Neural cell (in vitro differentiated cells): ENCODE measurements around the gene KRT6C. TPM values are rescaled to one million over a fixed set of nuclear protein-coding genes. Genes with fewer than 3 reads are reported as not detected.
"Not testable (repeated sequence)": the region's sequence is repeated elsewhere in the genome, so short reads cannot be mapped to it uniquely, and the experiment has no call there.

ENCODE experiments used
- H2AFZ ChIP-seq: fragments of 200-600, 300-800 bp; sonication (generic), shearing (Covaris generic); 2 replicates; pipeline ENCODE4 v1.6.0; 2014; ENCODE audit warnings: low read depth, mild to moderate bottlenecking, antibody characterized with exemption, low read length, moderate library complexity
- H3F3A ChIP-seq: fragments of 200-600 bp; shearing (Covaris generic); 2 replicates; pipeline ENCODE4 v1.6.1; 2016; ENCODE audit warnings: mild to moderate bottlenecking, moderate library complexity, mixed read lengths, antibody characterized with exemption, low read length; ENCODE audit not compliant: insufficient read depth, poor library complexity, severe bottlenecking
- H3K27ac ChIP-seq: fragments of 200-600, 300-800 bp; sonication (generic), shearing (Covaris generic); 2 replicates; pipeline ENCODE4 v1.5.1; 2014; ENCODE audit warnings: mild to moderate bottlenecking, low read length, moderate library complexity
- H3K27me3 ChIP-seq: fragments of 300-800, 200-600 bp; sonication (generic), shearing (Covaris generic); 2 replicates; pipeline ENCODE4 v1.6.0; 2014; ENCODE audit warnings: mild to moderate bottlenecking, low read depth, low read length, moderate library complexity; ENCODE audit not compliant: insufficient read depth
- H3K36me3 ChIP-seq: fragments of 300-800, 200-600 bp; sonication (generic), shearing (Covaris generic); 2 replicates; pipeline ENCODE4 v1.5.1; 2014; ENCODE audit warnings: mild to moderate bottlenecking, antibody characterized with exemption, low read length, moderate library complexity; ENCODE audit not compliant: insufficient read depth
- H3K4me2 ChIP-seq: fragments of 300-800, 200-600 bp; sonication (generic), shearing (Covaris generic); 2 replicates; pipeline ENCODE4 v1.6.0; 2014; ENCODE audit warnings: mild to moderate bottlenecking, low read length
- H3K4me3 ChIP-seq: fragments of 300-800, 200-600 bp; sonication (generic), shearing (Covaris generic); 2 replicates; pipeline ENCODE4 v1.5.1; 2014; ENCODE audit warnings: mild to moderate bottlenecking, low read length, moderate library complexity
- H3K79me2 ChIP-seq: fragments of 200-600 bp; shearing (Covaris generic); replicated peaks from 2 replicates; pipeline ENCODE4 v1.6.0; 2014; ENCODE audit warnings: mild to moderate bottlenecking, low read length, moderate library complexity; ENCODE audit not compliant: insufficient read depth
- H3K9ac ChIP-seq: fragments of 300-800, 200-600 bp; sonication (generic), shearing (Covaris generic); 2 replicates; pipeline ENCODE4 v1.6.1; 2016; ENCODE audit warnings: mild to moderate bottlenecking, low read length, mixed read lengths
- H3K9me2 ChIP-seq: fragments of 200-600 bp; shearing (Covaris generic); 2 replicates; pipeline ENCODE4 v1.6.1; 2016; ENCODE audit warnings: mild to moderate bottlenecking, low read length, mixed read lengths; ENCODE audit not compliant: insufficient read depth
- H3K9me3 ChIP-seq: fragments of 200-600, 300-800 bp; sonication (generic), shearing (Covaris generic); 2 replicates; pipeline ENCODE4 v1.6.1; 2016; ENCODE audit warnings: mild to moderate bottlenecking, mixed run types, low read length, moderate library complexity, mixed read lengths
- H4K20me1 ChIP-seq: fragments of 200-600 bp; shearing (Covaris generic); 2 replicates; pipeline ENCODE4 v1.6.1; 2016; ENCODE audit warnings: mild to moderate bottlenecking, mixed run types; ENCODE audit not compliant: insufficient read depth
- CTCF ChIP-seq: fragments of 450-650 bp; IDR thresholded peaks from 2 replicates; pipeline ENCODE4 v1.5.1; 2014; ENCODE audit warnings: antibody characterized with exemption, mild to moderate bottlenecking, moderate library complexity; ENCODE audit not compliant: poor library complexity, severe bottlenecking
- EP300 ChIP-seq: fragments of 450-650 bp; conservative IDR thresholded peaks from 2 replicates; pipeline ENCODE4 v1.6.1; 2014; ENCODE audit warnings: antibody characterized with exemption, mild to moderate bottlenecking, moderate library complexity; ENCODE audit not compliant: poor library complexity, severe bottlenecking
- EZH2 ChIP-seq: fragments of 200-600, 300-800 bp; shearing (Covaris generic), sonication (generic); IDR thresholded peaks from 2 replicates; pipeline ENCODE4 v1.6.1; 2014; ENCODE audit warnings: antibody characterized with exemption, low read length, borderline replicate concordance, mild to moderate bottlenecking; ENCODE audit not compliant: insufficient read depth, poor library complexity, severe bottlenecking
- MXI1 ChIP-seq: fragments of 450-650 bp; conservative IDR thresholded peaks from 2 replicates; pipeline ENCODE4 v1.6.1; 2014; ENCODE audit warnings: antibody characterized with exemption, mild to moderate bottlenecking; ENCODE audit not compliant: poor library complexity, severe bottlenecking
- POLR2AphosphoS5 ChIP-seq: IDR thresholded peaks from 2 replicates; pipeline ENCODE4 v1.6.1; 2012
- RAD21 ChIP-seq: fragments of 450-650 bp; conservative IDR thresholded peaks from 2 replicates; pipeline ENCODE4 v1.6.1; 2014; ENCODE audit warnings: antibody characterized with exemption, mild to moderate bottlenecking, moderate library complexity
- SMC3 ChIP-seq: fragments of 450-650 bp; conservative IDR thresholded peaks from 2 replicates; pipeline ENCODE4 v1.6.1; 2014; ENCODE audit warnings: antibody characterized with exemption, mild to moderate bottlenecking, moderate library complexity; ENCODE audit not compliant: poor library complexity
- TAF1 ChIP-seq: IDR thresholded peaks from 2 replicates; pipeline ENCODE4 v1.6.1; 2012; ENCODE audit warnings: low read depth
- polyA plus RNA-seq: library from polyadenylated mRNA; depleted of rRNA; stranded (reverse); fragments of >200 nt; gene quantifications from 2 replicates; pipeline ENCODE4 v1.2.3, GENCODE V29; 2014
- TF ChIP-seq, protein P1 (sequence below): IDR thresholded peaks from 2 replicates; pipeline ENCODE4 v1.6.1; 2012; ENCODE audit warnings: borderline replicate concordance

The KRT6C gene
- polyA plus RNA-seq, 1 donor from 2014 or later: not detected

GRCh38 chr12:52502877-52503276 is 29.3 kb upstream of the KRT6C start:
- Histone ChIP-seq H2AFZ (no peak overlapping the region), H3K36me3 (no peaks in the 10 kb centered on the region), H3K27ac (no peak overlapping the region), H3K79me2 (no peaks in the 10 kb centered on the region), H3K9me3 (no peaks in the 10 kb centered on the region), H3K27me3 (no peaks in the 10 kb centered on the region), H3K9ac (no peak overlapping the region), H4K20me1 (no peaks in the 10 kb centered on the region), H3K4me2 (no peak overlapping the region), H3K9me2 (no peaks in the 10 kb centered on the region), H3F3A (no peaks in the 10 kb centered on the region), H3K4me3 (no peak overlapping the region)
- TF ChIP-seq EP300: no peak
- no peak for TF ChIP-seq TAF1
- TF ChIP-seq, protein P1, sequence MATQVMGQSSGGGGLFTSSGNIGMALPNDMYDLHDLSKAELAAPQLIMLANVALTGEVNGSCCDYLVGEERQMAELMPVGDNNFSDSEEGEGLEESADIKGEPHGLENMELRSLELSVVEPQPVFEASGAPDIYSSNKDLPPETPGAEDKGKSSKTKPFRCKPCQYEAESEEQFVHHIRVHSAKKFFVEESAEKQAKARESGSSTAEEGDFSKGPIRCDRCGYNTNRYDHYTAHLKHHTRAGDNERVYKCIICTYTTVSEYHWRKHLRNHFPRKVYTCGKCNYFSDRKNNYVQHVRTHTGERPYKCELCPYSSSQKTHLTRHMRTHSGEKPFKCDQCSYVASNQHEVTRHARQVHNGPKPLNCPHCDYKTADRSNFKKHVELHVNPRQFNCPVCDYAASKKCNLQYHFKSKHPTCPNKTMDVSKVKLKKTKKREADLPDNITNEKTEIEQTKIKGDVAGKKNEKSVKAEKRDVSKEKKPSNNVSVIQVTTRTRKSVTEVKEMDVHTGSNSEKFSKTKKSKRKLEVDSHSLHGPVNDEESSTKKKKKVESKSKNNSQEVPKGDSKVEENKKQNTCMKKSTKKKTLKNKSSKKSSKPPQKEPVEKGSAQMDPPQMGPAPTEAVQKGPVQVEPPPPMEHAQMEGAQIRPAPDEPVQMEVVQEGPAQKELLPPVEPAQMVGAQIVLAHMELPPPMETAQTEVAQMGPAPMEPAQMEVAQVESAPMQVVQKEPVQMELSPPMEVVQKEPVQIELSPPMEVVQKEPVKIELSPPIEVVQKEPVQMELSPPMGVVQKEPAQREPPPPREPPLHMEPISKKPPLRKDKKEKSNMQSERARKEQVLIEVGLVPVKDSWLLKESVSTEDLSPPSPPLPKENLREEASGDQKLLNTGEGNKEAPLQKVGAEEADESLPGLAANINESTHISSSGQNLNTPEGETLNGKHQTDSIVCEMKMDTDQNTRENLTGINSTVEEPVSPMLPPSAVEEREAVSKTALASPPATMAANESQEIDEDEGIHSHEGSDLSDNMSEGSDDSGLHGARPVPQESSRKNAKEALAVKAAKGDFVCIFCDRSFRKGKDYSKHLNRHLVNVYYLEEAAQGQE: no peak
- no peak for TF ChIP-seq EZH2
- no peak for TF ChIP-seq CTCF
- no peak for TF ChIP-seq MXI1
- no peak for TF ChIP-seq RAD21
- TF ChIP-seq SMC3: no peak

GRCh38 chr12:52501490-52501889 is 27.9 kb upstream of the KRT6C start:
- no peaks in the 10 kb centered on the region for H3F3A ChIP-seq
- no peaks in the 10 kb centered on the region for H4K20me1 ChIP-seq
- TF ChIP-seq RAD21 (no peak), CTCF (no peak), EP300 (no peak), TAF1 (no peak), POLR2AphosphoS5 (no peak), EZH2 (no peak), SMC3 (no peak), MXI1 (no peak)
- TF ChIP-seq, protein P1: no peak
- no peak overlapping the region for H3K27ac ChIP-seq
- no peaks in the 10 kb centered on the region for H3K27me3 ChIP-seq
- no peaks in the 10 kb centered on the region for H3K36me3 ChIP-seq
- H3K4me2 ChIP-seq: no peak overlapping the region
- no peak overlapping the region for H3K9ac ChIP-seq
- no peak overlapping the region for H3K4me3 ChIP-seq
- no peaks in the 10 kb centered on the region for H3K9me3 ChIP-seq
- no peak overlapping the region for H2AFZ ChIP-seq
- H3K9me2 ChIP-seq: no peaks in the 10 kb centered on the region
- no peaks in the 10 kb centered on the region for H3K79me2 ChIP-seq

GRCh38 chr12:52500574-52500973 is 27.0 kb upstream of the KRT6C start:
- H3K27ac ChIP-seq, H3K9me2 ChIP-seq, H3F3A ChIP-seq, H3K4me2 ChIP-seq, H3K9me3 ChIP-seq, H3K27me3 ChIP-seq, H2AFZ ChIP-seq, H3K36me3 ChIP-seq, H3K4me3 ChIP-seq, H3K79me2 ChIP-seq, H4K20me1 ChIP-seq, H3K9ac ChIP-seq: not testable (repeated sequence)
